Stimulated activated CD4-positive, alpha-beta T cell treated with anti-CD3 and anti-CD28 coated beads, Interleukin-4, amount 100 ng/mL, for 4 hours (primary cell): ENCODE results near the gene DSTN.

Experiments used
- DNase-seq, 2 experiments: peaks; one replicate each; pipeline ENCODE4 v3.0.0-alpha.2; 2020

Gene DSTN

DNA sequence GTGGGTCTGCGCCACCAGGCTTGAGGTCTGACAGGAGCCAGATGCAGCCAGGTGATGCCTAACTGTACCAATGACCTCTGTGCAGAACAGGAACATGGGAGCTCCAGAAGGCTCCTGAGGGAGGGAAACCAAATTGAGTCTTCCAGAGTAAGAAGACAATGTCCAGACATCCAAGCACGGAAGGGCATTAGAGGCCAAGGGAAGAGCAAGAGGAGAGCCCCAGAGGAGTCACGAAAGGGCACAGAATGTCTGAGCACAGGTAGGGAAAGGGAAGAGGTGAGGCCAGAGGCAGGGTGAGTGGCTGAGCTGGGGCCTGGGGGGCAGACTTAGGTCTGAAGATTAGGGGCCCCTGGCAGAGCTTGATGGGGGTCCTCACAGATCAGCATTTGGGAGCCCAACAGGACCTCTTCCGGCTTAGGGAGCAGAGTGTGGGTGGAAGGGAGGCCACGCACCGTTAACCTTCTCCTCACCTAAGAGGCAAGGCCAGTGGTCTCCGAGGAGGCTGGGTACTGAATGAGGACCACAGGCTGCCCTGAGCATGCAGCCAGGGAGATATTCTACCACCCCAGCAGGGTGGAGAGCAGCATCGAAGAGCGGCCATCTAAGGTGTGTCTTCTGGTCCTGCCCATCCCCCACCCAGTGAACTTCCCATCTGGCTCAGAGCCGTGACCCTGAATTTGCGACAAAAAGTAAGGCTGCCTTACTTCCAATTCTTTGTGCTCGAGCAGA, 70.4 kb downstream of the DSTN start:
- DNase-seq: no peak

- DNase-seq: no peak
Measured at GRCh38 chr20:17640875-17641378, 71.1 kb downstream of the DSTN start.

GRCh38 chr20:17641520-17641964, 71.7 kb downstream of the DSTN start:
- DNase-seq: no peak

DNA sequence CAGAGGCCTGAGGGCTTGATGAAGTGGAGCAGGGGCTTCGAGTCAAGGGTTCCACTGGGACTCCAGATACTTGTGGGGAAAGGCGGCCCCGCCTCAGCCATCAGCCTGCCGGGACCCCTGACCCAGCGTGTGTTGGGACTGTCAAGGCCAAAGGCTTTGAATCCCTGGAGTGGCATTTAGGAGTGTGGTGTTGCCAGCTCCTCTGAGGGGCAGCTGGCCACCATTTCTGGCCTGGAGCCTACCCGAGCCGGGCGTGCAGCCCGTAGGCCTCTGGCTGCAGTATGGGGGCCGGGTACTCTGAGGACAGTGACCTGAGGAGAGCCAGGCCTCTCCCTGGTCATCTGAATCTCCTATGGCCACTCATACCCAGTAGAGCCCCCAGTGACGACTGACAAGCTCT, 72.1 kb downstream of the DSTN start:
- DNase-seq: no peak

DNA sequence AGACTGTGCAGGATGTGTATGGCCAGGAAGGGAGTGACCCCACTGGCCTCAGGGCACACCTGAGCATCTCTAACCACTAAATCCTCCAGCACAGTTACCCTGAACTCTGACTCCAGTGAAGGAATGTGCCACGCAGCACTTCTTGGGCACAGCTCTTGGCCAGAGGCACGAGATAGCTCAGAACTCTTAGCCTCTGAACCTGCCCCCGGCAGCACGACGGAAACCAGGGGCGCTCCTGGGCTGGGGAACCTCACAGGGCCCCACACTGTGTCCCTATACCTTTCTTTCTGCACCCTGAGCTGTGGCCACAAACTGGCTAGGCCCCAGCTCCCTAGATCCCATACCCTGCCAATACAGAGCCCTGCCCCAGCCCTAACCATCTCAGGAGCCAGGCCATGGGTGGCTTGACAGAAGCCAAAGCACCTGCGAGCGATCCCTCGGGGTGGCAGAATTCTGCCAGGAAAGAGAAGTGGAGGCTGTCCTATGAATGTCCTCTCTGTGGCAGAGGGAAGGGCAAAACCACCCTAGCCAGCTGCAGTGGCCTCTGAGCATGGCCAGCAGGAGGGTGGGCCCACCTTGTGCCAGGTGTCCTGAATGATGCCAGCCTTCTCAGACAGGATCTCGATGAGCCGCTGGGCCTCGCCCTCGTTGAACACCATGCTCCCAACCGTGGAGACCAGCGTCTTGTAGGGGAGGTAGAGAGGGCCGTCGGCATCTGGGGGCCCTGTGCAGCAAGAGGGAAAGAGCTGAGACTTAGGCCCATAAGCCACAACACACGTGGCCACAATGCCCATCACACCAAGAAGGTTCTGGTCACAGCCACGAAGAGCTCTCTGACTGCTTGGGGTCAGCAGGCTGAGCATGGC, 72.8 kb downstream of the DSTN start:
- DNase-seq: no peak

GRCh38 chr20:17643531-17644188, 73.8 kb downstream of the DSTN start:
- DNase-seq: no peak

GRCh38 chr20:17644451-17644850, 74.6 kb downstream of the DSTN start:
- DNase-seq: no peak

DNA sequence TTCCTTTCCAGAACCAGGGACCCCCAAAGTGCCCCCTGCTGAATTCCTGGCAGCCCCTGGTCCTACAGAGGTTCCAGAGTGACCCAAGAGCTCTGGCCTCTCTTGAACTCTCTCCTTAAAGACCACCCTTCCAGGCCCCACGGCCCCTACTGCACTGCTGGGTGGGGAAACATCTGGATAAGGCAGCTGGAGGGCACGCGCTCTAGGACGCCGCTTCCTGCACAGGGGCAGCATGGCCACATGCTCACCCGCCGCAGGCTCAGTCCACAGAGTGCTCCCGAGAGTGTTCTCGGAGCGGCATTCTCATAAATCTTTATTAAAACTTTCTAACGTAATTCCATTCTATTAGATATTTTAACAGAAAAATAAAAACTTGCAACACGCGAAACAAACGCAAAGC, 75.1 kb downstream of the DSTN start:
- no peak for DNase-seq

GRCh38 chr20:17645546-17646208, 75.8 kb downstream of the DSTN start:
- DNase-seq: no peak

- no peak for DNase-seq
Measured at GRCh38 chr20:17646209-17646960, 76.5 kb downstream of the DSTN start.

GRCh38 chr20:17646961-17647301, 77.1 kb downstream of the DSTN start:
- DNase-seq: no peak

DNA sequence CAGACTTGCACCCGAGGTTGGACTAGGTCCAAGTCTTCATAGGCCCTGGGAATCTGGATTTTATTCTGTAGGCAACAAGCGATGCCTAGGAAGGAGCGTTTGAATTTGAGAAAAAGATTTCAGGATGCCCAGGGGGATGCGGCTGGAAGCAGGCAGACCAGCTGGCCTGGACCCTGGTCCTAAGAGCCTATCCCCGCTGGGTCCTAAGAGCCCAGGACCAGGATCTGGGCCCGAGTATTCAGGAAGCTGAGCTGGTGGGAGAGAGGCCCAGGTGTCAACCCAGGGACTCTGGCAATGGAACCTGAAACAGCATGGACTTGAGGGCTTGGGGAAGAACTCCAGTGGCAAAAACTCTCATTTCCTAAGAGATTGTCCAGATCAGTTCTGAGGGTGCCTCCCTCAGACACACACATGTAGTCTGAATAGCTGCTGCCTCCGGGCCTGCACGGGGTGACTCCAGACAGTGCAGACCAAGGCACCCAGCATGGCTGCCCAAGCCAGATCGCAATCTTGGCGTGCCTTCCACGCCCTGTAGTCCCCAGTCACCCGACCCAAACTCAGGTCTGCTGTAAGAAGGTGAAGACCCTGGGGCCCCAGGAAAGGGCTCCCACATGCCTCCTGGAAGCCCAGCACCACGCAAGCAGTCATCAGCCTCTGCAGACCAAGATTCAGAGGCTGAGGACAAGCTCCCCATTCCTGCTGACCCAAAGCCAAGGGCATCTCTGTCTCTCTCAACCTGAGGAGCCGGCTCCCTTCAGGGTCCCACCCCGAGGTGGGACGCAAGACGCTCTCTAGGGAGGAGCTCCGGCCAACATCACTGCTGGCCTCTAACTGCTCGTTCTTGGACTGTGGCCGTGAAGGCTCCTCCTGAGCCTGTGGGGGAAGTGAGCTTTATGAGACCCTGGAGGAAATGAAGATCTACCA, 77.8 kb downstream of the DSTN start:
- no peak for DNase-seq

DNA sequence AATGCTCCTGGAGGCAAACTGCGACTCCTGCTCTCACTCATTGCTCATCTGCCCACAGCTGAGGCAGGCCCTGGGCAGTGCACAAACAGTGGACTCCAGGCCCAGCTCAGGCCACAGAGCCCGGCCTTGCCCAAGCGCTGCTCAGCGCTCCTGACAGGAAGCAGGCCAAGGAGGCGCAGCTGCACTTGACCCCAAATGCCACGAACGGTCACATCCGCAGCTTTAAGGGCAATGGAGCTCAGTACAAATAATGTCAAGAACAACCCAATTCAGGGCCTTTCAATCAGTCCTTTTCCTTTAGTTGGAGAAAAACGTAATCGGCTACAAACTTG, 78.4 kb downstream of the DSTN start:
- DNase-seq: no peak

- DNase-seq: peak in 1 of 2 experiments; percentile 16
Measured at GRCh38 chr20:17648791-17649730, 79.2 kb downstream of the DSTN start.

- no peak for DNase-seq
Measured at GRCh38 chr20:17650301-17651128, 80.6 kb downstream of the DSTN start.

GRCh38 chr20:17651129-17651759, 81.4 kb downstream of the DSTN start:
- DNase-seq: no peak

DNA sequence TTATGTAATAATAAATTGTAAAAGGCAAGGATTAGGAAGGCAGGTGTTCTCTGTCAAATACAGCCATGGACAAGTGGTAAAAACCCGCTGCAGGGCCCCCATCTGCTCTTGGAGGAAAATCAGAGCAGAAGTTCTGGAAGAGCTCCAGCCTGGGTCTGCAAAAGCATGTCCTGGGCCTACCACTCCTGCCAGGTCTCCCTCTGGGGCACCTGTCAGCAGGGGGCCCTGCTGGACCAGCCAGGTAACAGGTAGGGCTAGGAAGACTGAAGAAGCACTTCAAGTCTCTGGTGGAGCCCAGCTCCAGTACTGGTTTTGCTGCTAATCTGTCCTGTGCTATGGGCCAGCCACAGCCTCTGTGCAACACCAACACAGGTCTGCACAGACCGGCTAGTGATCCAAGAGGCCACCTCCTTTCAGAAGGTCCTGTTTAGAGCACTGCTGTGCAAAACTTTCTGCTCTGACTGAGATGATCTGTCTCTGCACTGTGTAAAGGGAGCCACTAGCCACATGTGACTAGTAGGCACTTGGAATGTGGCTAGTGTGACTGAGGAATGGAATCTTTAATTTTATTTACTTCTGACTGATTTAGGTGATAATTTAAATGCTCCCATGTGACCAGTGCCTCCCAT, 82.0 kb downstream of the DSTN start:
- DNase-seq: no peak

GRCh38 chr20:17652411-17652810, 82.5 kb downstream of the DSTN start:
- DNase-seq: no peak
